HG03342 (cell line): ENCODE measurements around the gene TP73.

ENCODE experiments used
- ATAC-seq: cut with Tn5 transposase; IDR thresholded peaks from one replicate; pipeline ENCODE4 v1.9.1; 2021; ENCODE audit warnings: mild to moderate bottlenecking, moderate library complexity; ENCODE audit not compliant: unreplicated experiment

Gene TP73

GRCh38 chr1:3651930-3652547, at the start of gene TP73:
Gene TP73, plus strand, starts transcription at chr1:3652516. Its CDS starts 29,850 bp downstream, at chr1:3682366.
- ATAC-seq: no peak

GRCh38 chr1:3603156-3603555, 49.2 kb upstream of the TP73 start:
- no peak for ATAC-seq

GRCh38 chr1:3603571-3604467, 48.5 kb upstream of the TP73 start:
- ATAC-seq: no peak

- ATAC-seq: no peak
Measured at GRCh38 chr1:3604468-3604974, 47.8 kb upstream of the TP73 start.

GRCh38 chr1:3604997-3605823, 47.1 kb upstream of the TP73 start:
- no peak for ATAC-seq

- no peak for ATAC-seq
Measured at GRCh38 chr1:3606779-3607702, 45.3 kb upstream of the TP73 start.

GRCh38 chr1:3607703-3608065, 44.6 kb upstream of the TP73 start:
- ATAC-seq: no peak

GRCh38 chr1:3608154-3608553, 44.2 kb upstream of the TP73 start:
- ATAC-seq: no peak

- ATAC-seq: no peak
Measured at GRCh38 chr1:3609016-3609768, 43.1 kb upstream of the TP73 start.

GRCh38 chr1:3609769-3610526, 42.4 kb upstream of the TP73 start:
- no peak for ATAC-seq

GRCh38 chr1:3610527-3611169, 41.7 kb upstream of the TP73 start:
- ATAC-seq: no peak

GRCh38 chr1:3611170-3612019, 40.9 kb upstream of the TP73 start, which contains the start of gene MEGF6:
Gene MEGF6, minus strand, starts transcription at chr1:3611508. Its CDS starts 240 bp downstream, at chr1:3611268.
- no peak for ATAC-seq

GRCh38 chr1:3612123-3612522, 40.2 kb upstream of the TP73 start:
- no peak for ATAC-seq

GRCh38 chr1:3614755-3615742, 37.3 kb upstream of the TP73 start:
- no peak for ATAC-seq

- ATAC-seq: no peak
Measured at GRCh38 chr1:3616861-3617260, 35.5 kb upstream of the TP73 start.

- ATAC-seq: no peak
Measured at GRCh38 chr1:3617806-3618345, 34.4 kb upstream of the TP73 start.
